Measurements from ENCODE around the gene ZMIZ1. TPM values are rescaled to one million over a fixed set of nuclear protein-coding genes. Genes with fewer than 3 reads are reported as not detected.

Gene ZMIZ1
- total RNA-seq, 1 experiment from 2014 or later: 7.8 TPM

DNA sequence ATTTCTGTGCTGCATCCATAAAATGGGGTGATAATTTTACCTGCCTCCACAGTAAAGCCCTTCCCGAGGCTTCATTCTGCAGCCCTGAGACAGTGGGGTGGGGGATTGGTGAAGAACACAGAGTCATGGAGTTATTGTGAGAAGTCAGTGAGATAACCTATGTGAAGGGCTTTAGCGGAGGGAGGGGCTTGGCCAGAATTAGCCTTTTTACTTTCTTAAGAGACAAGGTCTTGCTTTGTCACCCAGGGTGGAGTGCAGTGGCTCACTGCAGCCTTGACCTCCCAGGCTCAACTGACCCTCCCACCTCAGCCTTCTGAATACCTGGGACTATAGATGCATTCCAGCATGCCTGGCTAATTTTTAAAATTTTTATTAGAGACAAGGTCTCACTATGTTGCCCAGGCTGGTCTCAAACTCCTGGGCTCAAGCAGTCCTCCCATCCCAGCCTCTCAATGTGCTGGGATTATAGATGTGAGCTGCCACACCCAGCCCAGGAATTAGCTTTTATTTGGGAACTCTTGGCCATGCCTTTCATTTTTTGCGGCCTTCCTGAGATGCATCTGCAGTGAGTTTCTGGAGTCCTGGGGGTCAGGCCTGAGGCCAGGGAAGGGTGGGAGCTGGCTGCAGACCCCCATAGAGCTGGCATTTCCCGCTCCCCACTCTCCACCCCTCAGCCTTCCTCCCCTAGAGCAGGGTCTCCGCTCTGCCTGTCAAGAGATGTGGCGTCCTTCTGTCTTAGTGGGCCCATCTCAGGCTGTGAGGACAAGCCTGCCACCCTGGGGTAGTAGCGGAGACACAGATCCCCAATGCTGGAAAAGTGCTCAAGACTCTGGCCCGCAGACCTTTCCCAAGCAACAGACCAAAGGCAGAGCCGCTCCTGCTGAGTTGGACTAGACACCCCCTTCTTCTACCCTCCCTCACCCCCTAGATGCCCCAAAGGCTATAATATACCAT lies 77.0 kb downstream of the ZMIZ1 start:
- in situ Hi-C loops (cut with HindIII; ENCODE audit: low pct_unique_long_range_greater_than_20kb, low sequenced_read_pairs): no loop called here
- no peak for DNase-seq (ENCODE audit: low read depth, low spot score)

- DNase-seq (ENCODE audit: low read depth, low spot score): no peak
- in situ Hi-C loops (cut with HindIII; ENCODE audit: low pct_unique_long_range_greater_than_20kb, low sequenced_read_pairs): no loop called here
Observed at GRCh38 chr10:79146611-79147130, 77.9 kb downstream of the ZMIZ1 start.

DNA sequence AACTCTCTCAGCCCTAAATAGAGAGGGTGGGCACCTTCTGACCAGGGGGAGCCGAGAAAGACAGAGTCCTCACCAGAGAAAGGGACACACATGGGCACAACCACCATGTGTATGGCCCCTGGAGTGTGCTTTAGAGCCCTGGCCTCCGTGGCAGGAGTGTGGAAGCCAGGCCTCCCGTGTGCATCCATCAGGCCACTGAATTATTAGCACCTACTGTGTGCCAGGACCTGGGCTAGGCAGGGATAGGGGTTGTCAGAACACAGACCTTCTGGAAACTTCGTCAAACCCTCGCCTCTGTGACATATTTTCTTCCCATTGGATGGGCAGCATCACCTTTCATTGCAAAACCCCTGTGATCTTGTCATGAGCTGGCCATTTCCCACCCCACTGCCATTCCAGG lies 78.5 kb downstream of the ZMIZ1 start:
- no peak for DNase-seq (ENCODE audit: low read depth, low spot score)
- in situ Hi-C loops (cut with HindIII; ENCODE audit: low pct_unique_long_range_greater_than_20kb, low sequenced_read_pairs): no loop called here

DNA sequence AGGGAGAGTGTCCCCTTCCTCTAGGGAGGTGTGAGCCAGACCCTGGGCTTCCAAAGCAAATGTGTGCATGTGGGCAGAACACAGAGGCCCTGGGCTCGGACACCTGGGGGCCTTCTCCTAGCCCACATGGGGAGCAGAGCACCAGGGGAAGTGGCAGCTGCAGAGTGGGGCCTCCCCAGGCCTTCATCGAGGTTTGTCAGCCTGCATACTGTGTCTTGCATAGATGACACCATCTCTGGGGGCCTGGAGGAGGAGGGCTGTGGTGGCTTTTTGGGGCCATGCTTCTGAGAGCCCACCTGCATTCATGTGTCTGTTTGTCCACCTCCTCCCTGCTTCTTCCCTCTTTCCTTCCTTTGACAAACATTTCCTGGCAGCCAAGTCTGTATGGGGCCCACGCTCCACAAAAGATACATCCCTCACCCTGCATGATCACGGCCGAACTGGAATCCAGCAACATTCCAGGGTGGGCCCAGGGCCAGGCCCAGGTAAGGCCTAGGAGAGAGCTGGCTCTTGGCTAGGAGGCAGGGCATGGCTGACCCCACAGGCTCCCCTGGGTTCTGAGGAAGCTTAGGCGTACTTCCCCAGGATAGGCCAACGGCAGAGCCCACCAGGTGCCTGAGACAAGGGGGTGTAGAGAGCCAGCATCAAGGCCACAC lies 79.2 kb downstream of the ZMIZ1 start:
- in situ Hi-C loops (cut with HindIII; ENCODE audit: low pct_unique_long_range_greater_than_20kb, low sequenced_read_pairs): no loop called here
- no peak for DNase-seq (ENCODE audit: low read depth, low spot score)

GRCh38 chr10:79148452-79149344 lies 79.9 kb downstream of the ZMIZ1 start:
- in situ Hi-C loops (cut with HindIII; ENCODE audit: low pct_unique_long_range_greater_than_20kb, low sequenced_read_pairs): no loop called here
- no peak for DNase-seq (ENCODE audit: low read depth, low spot score)

DNA sequence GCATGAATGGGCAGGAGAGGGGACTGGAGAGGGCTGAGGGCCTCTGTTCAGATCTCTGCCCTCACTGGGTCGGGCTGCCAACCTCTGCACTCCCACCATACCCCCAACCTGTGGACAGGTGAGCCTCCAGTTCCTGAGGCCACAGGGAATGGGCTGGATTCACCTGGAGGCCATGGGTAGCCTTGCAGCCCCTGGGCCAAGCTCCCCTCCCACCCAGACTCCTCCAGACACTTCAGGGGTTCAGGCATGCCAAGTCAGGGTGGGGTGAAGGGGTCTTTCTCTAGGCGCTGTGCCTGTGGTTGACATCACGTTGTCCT lies 80.5 kb downstream of the ZMIZ1 start:
- in situ Hi-C loops (cut with HindIII; ENCODE audit: low pct_unique_long_range_greater_than_20kb, low sequenced_read_pairs): no loop called here

GRCh38 chr10:79149662-79150443 lies 81.1 kb downstream of the ZMIZ1 start:
- in situ Hi-C loops (cut with HindIII; ENCODE audit: low pct_unique_long_range_greater_than_20kb, low sequenced_read_pairs): no loop called here
- DNase-seq (ENCODE audit: low read depth, low spot score): peak; percentile 43

More for the DNA sequence above, 80.5 kb downstream of the ZMIZ1 start:
- DNase-seq (ENCODE audit: low read depth, low spot score): no peak

GRCh38 chr10:79150444-79150754 lies 81.6 kb downstream of the ZMIZ1 start:
- in situ Hi-C loops (cut with HindIII; ENCODE audit: low pct_unique_long_range_greater_than_20kb, low sequenced_read_pairs): no loop called here

GRCh38 chr10:79152423-79152817 lies 83.7 kb downstream of the ZMIZ1 start:
- in situ Hi-C loops (cut with HindIII; ENCODE audit: low pct_unique_long_range_greater_than_20kb, low sequenced_read_pairs): no loop called here
- DNase-seq (ENCODE audit: low read depth, low spot score): no peak

More at GRCh38 chr10:79150444-79150754, 81.6 kb downstream of the ZMIZ1 start:
- DNase-seq (ENCODE audit: low read depth, low spot score): no peak

GRCh38 chr10:79153745-79154144 lies 85.0 kb downstream of the ZMIZ1 start:
- in situ Hi-C loops (cut with HindIII; ENCODE audit: low pct_unique_long_range_greater_than_20kb, low sequenced_read_pairs): no loop called here
- no peak for DNase-seq (ENCODE audit: low read depth, low spot score)

GRCh38 chr10:79155301-79156081 lies 86.7 kb downstream of the ZMIZ1 start:
- in situ Hi-C loops (cut with HindIII; ENCODE audit: low pct_unique_long_range_greater_than_20kb, low sequenced_read_pairs): no loop called here
- DNase-seq (ENCODE audit: low read depth, low spot score): peak; percentile 29

DNA sequence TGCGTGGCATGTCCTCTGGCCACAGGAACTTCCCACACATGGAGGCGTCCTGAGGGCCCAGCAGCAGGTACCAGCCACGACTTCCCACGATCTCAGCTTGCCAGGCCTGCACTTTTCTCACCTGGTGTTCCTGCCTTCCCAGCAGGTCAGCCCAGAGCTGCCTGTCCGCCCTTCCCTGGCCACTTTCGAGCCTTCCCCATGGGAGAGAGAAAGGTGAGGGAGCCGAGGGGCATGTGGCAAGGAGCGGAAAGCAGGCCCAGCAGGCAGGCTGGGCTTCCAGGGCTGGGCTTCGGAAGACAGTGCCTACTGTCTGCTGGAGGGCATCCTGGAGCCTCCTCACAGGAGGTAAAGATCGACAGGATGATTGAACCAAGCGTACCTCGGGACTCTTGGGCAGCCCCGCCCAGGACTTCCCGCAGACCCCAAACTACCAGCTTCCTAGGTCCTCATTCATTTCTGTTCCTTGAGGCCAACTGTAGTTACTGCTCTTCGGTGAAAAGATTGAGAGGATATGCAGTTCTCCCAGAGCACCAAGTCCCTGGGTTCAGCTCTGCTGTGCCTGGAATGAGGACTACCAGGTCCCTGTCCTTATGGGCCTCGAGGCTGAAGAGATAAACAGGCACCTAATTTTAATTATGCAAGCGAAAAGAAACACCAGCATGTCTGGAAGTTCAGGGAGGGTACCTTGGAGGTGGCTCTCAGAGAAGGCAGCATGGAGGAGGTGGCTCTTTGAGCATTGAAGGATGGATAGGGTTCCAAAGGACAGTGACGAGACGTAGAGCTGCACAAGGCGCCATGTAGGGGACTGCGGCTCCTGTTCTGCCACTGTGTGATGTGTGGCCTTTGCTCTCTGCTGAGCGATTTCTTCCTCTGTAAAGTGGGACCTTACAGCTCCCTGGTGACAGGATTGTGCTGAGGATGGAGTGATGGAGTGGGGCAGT lies 87.8 kb downstream of the ZMIZ1 start:
- no peak for DNase-seq (ENCODE audit: low read depth, low spot score)
- in situ Hi-C loops (cut with HindIII; ENCODE audit: low pct_unique_long_range_greater_than_20kb, low sequenced_read_pairs): no loop called here

DNA sequence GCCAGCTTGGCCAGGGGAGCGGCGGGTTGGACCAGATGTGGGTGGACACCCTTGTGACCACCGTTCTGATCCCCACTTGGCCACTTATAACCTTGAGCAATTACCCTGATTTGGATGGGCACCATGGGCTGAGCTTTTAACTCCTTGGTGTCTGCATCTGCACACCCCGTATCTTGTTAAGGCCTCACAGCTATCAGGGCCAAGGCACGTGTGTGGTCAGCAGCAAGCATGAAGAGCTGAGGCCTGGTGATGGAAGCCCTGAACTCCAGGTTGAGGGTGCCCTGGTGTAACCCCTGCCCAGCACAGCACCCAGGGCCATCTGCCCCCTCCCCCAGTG lies 89.2 kb downstream of the ZMIZ1 start:
- in situ Hi-C loops (cut with HindIII; ENCODE audit: low pct_unique_long_range_greater_than_20kb, low sequenced_read_pairs): no loop called here
- DNase-seq (ENCODE audit: low read depth, low spot score): no peak

DNA sequence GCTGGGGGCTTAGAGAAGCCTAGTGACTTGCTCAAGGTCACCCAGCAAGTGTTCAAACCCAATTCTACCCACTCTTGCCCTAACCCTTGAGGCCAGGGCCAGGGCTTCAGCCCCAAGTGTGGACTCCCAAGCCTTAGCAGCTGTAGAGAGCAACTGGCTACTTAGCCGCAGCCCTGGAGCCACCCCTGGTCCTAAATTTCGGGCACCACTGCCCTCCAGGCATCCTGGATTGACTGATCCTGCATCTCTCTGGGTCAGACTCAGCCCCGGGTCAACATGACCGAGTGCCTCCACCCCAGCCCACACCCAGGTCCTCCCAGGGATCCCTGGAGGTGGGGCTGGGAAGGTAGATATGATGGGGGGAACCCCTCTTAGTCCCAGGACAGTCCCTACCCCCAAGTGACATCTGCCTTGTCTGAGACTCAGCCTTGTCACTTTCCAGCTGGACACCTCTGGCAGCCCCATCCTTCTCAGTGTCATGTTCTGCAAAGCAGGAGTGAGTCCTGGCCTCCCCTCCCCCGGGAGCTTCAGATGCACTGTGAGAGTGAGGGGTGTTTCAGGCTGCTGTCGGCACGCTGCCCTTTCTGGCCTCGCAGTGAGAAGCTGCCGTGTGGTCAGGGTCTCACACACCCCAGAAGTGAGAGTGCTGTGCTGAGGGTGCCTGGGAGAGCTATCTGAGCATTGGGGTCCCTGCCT lies 89.8 kb downstream of the ZMIZ1 start:
- no peak for DNase-seq (ENCODE audit: low read depth, low spot score)
- in situ Hi-C loops (cut with HindIII; ENCODE audit: low pct_unique_long_range_greater_than_20kb, low sequenced_read_pairs): no loop called here

- no peak for DNase-seq (ENCODE audit: low read depth, low spot score)
- in situ Hi-C loops (cut with HindIII; ENCODE audit: low pct_unique_long_range_greater_than_20kb, low sequenced_read_pairs): no loop called here
Observed at GRCh38 chr10:79159141-79159651, 90.4 kb downstream of the ZMIZ1 start.
